Liver (tissue), 3 donors: Measurements from ENCODE around the gene SIPA1L3.

ENCODE experiments used
- GABPA ChIP-seq, 2 donors: IDR thresholded peaks in 1 of 2; conservative IDR thresholded peaks in 1 of 2; 2 replicates each; pipeline ENCODE4 v1.6.1; 2016; ENCODE audit warnings: antibody characterized with exemption in 2 of 2, mild to moderate bottlenecking in 1 of 2, moderate library complexity in 1 of 2
- JUND ChIP-seq, 2 donors: IDR thresholded peaks; 2 replicates each; pipeline ENCODE4 v1.6.1; 2016; ENCODE audit warnings: antibody characterized with exemption in 2 of 2
- TAF1 ChIP-seq: conservative IDR thresholded peaks from 2 replicates; pipeline ENCODE4 v1.6.1; 2016; ENCODE audit warnings: antibody characterized with exemption, mild to moderate bottlenecking
- YY1 ChIP-seq: IDR thresholded peaks from 2 replicates; pipeline ENCODE4 v1.6.1; 2016; ENCODE audit warnings: antibody characterized with exemption, mild to moderate bottlenecking
- TF ChIP-seq, protein P1 (sequence below): IDR thresholded peaks from 2 replicates; pipeline ENCODE4 v1.6.1; 2016; ENCODE audit warnings: antibody characterized with exemption, mild to moderate bottlenecking
- TF ChIP-seq, protein P2 (sequence below): fragments of 150-350 bp; IDR thresholded peaks from 2 replicates; pipeline ENCODE4 v1.5.1; 2017; ENCODE audit warnings: improper control_type of control experiment, low read depth, low read length; ENCODE audit not compliant: missing input control
- TF ChIP-seq, protein P3 (sequence below): IDR thresholded peaks from 2 replicates; pipeline ENCODE4 v1.6.1; 2016; ENCODE audit warnings: antibody characterized with exemption
- TF ChIP-seq, protein P4 (sequence below): IDR thresholded peaks from 2 replicates; pipeline ENCODE4 v1.6.1; 2016; ENCODE audit warnings: antibody characterized with exemption
- donor health status: healthy.
- donor health status: healthy.

DNA sequence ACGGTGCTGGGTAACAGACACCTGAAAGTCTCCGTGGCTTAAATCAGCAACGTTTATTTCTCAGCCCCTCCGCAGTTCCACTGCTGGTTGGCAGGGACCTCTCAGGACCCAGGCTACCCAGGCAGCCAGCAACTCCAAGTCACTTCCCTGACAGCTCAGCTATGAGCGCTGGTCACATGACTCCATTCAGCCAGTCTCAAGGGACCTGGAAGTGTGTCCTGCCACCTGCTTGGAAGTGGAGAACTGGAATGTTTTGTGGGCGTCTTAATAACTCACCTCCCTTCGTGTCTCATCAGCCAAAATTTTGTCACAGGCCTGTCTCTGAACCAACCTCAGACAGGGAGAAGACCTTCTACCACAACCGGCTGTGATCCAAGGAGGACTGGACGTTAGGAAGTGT lies 244.2 kb downstream of the SIPA1L3 start:
- TF ChIP-seq YY1 (no peak), GABPA (IDR thresholded peaks at IDR 0.05 in 1 of 2, conservative IDR thresholded peaks at IDR 0.05 in 1 of 2) (no peak), TAF1 (no peak), JUND (IDR thresholded peaks at IDR 0.05) (no peak)
- TF ChIP-seq, protein P1, sequence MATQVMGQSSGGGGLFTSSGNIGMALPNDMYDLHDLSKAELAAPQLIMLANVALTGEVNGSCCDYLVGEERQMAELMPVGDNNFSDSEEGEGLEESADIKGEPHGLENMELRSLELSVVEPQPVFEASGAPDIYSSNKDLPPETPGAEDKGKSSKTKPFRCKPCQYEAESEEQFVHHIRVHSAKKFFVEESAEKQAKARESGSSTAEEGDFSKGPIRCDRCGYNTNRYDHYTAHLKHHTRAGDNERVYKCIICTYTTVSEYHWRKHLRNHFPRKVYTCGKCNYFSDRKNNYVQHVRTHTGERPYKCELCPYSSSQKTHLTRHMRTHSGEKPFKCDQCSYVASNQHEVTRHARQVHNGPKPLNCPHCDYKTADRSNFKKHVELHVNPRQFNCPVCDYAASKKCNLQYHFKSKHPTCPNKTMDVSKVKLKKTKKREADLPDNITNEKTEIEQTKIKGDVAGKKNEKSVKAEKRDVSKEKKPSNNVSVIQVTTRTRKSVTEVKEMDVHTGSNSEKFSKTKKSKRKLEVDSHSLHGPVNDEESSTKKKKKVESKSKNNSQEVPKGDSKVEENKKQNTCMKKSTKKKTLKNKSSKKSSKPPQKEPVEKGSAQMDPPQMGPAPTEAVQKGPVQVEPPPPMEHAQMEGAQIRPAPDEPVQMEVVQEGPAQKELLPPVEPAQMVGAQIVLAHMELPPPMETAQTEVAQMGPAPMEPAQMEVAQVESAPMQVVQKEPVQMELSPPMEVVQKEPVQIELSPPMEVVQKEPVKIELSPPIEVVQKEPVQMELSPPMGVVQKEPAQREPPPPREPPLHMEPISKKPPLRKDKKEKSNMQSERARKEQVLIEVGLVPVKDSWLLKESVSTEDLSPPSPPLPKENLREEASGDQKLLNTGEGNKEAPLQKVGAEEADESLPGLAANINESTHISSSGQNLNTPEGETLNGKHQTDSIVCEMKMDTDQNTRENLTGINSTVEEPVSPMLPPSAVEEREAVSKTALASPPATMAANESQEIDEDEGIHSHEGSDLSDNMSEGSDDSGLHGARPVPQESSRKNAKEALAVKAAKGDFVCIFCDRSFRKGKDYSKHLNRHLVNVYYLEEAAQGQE: no peak
- TF ChIP-seq, protein P2, sequence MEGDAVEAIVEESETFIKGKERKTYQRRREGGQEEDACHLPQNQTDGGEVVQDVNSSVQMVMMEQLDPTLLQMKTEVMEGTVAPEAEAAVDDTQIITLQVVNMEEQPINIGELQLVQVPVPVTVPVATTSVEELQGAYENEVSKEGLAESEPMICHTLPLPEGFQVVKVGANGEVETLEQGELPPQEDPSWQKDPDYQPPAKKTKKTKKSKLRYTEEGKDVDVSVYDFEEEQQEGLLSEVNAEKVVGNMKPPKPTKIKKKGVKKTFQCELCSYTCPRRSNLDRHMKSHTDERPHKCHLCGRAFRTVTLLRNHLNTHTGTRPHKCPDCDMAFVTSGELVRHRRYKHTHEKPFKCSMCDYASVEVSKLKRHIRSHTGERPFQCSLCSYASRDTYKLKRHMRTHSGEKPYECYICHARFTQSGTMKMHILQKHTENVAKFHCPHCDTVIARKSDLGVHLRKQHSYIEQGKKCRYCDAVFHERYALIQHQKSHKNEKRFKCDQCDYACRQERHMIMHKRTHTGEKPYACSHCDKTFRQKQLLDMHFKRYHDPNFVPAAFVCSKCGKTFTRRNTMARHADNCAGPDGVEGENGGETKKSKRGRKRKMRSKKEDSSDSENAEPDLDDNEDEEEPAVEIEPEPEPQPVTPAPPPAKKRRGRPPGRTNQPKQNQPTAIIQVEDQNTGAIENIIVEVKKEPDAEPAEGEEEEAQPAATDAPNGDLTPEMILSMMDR: no peak
- TF ChIP-seq, protein P3, sequence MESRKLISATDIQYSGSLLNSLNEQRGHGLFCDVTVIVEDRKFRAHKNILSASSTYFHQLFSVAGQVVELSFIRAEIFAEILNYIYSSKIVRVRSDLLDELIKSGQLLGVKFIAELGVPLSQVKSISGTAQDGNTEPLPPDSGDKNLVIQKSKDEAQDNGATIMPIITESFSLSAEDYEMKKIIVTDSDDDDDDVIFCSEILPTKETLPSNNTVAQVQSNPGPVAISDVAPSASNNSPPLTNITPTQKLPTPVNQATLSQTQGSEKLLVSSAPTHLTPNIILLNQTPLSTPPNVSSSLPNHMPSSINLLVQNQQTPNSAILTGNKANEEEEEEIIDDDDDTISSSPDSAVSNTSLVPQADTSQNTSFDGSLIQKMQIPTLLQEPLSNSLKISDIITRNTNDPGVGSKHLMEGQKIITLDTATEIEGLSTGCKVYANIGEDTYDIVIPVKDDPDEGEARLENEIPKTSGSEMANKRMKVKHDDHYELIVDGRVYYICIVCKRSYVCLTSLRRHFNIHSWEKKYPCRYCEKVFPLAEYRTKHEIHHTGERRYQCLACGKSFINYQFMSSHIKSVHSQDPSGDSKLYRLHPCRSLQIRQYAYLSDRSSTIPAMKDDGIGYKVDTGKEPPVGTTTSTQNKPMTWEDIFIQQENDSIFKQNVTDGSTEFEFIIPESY: no peak
- TF ChIP-seq, protein P4, sequence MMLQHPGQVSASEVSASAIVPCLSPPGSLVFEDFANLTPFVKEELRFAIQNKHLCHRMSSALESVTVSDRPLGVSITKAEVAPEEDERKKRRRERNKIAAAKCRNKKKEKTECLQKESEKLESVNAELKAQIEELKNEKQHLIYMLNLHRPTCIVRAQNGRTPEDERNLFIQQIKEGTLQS: no peak
